ENCODE data around the gene ADRA2B. TPM values are rescaled to one million over a fixed set of nuclear protein-coding genes. Genes with fewer than 3 reads are reported as not detected.
"Not testable (repeated sequence)": the region's sequence is repeated elsewhere in the genome, so short reads cannot be mapped to it uniquely, and the experiment has no call there.

Gene ADRA2B
- total and polyA plus RNA-seq, 2 donors (not counting 1 experiment from before 2014, with no cell fraction given), result 0.27 to 0.46 TPM

- intact Hi-C loops (cut with micrococcal nuclease); POLR2A ChIA-PET; H3K27me3 ChIP-seq (replicated peaks in 1 of 4; ENCODE audit: control extremely low read depth in 1 of 4, control insufficient read depth in 3 of 4, insufficient read depth in 4 of 4, low read length in 3 of 4); H3K4me3 Mint-ChIP-seq; H3K9me3 ChIP-seq (ENCODE audit: control extremely low read depth in 1 of 3, control insufficient read depth in 2 of 3, insufficient read depth in 1 of 3, low read length in 2 of 3); H3K27ac Mint-ChIP-seq; H3K4me1 Mint-ChIP-seq; H3K9ac ChIP-seq (ENCODE audit: low read length); CTCF ChIA-PET; H3K36me3 ChIP-seq (replicated peaks in 1 of 2; ENCODE audit: control extremely low read depth in 1 of 2, control insufficient read depth in 1 of 2, extremely low read depth in 1 of 2, insufficient read depth in 2 of 2, low read length in 1 of 2); H3K4me3 ChIP-seq (ENCODE audit: control extremely low read depth in 1 of 5, extremely low read depth in 1 of 5, insufficient read depth in 1 of 5, low read depth in 2 of 5, low read length in 4 of 5); H3K4me1 ChIP-seq (ENCODE audit: control insufficient read depth in 2 of 2, insufficient read depth in 2 of 2, low read length in 2 of 2); H3K79me2 ChIP-seq (ENCODE audit: control insufficient read depth, insufficient read depth, low read length); H2AFZ ChIP-seq (ENCODE audit: insufficient read depth, low read depth, low read length, poor library complexity, severe bottlenecking); H3K4me2 ChIP-seq (replicated peaks; ENCODE audit: low read depth, low read length, poor library complexity, severe bottlenecking); H3K27ac ChIP-seq (ENCODE audit: low read length in 2 of 2); H4K20me1 ChIP-seq (ENCODE audit: control insufficient read depth, insufficient read depth, low read length, poor library complexity, severe bottlenecking); H3K9me3 Mint-ChIP-seq (ENCODE audit: insufficient read depth); H3K27me3 Mint-ChIP-seq: not testable (repeated sequence)
- DNase-seq (peak; percentile 7), ATAC-seq (ENCODE audit: low read depth) (peak; percentile 28)
- WGBS (ENCODE audit: insufficient coverage), result 89% methylated on average over 5 of the region's 12 CpGs
Measured at GRCh38 chr2:96063116-96063899, 53.1 kb downstream of the ADRA2B start.

Other genes with a start within 250 kb of the ADRA2B start
- 103 and 107 TPM in 2 replicates for gene ANKRD36C, start 124.7 kb downstream of the ADRA2B start, total RNA-seq
- gene ANKRD36C, start 124.7 kb downstream of the ADRA2B start, polyA plus RNA-seq, result 2.5 and 3.6 TPM in 2 replicates
- 2.5 and 3.6 TPM in 2 replicates for gene GPAT2, start 81.7 kb downstream of the ADRA2B start, total RNA-seq
- 0.99 and 11.7 TPM in 2 replicates for gene GPAT2, start 81.7 kb downstream of the ADRA2B start, polyA plus RNA-seq
- 0.41 and 0.59 TPM in 2 replicates for gene ASTL, start 21.9 kb upstream of the ADRA2B start, total RNA-seq
- gene ASTL, start 21.9 kb upstream of the ADRA2B start, polyA plus RNA-seq, result 0.15 and 1.1 TPM in 2 replicates
- 69.8 and 74.9 TPM in 2 replicates for gene DUSP2, start 28.9 kb upstream of the ADRA2B start, total RNA-seq
- 323 and 433 TPM in 2 replicates for gene DUSP2, start 28.9 kb upstream of the ADRA2B start, polyA plus RNA-seq
- gene STARD7, start 92.3 kb upstream of the ADRA2B start, total RNA-seq, result 132 and 133 TPM in 2 replicates
- 35.1 and 42.9 TPM in 2 replicates for gene STARD7, start 92.3 kb upstream of the ADRA2B start, polyA plus RNA-seq
- gene TMEM127, start 149.4 kb upstream of the ADRA2B start, total RNA-seq, result 48.0 and 48.5 TPM in 2 replicates
- 15.7 and 21.5 TPM in 2 replicates for gene TMEM127, start 149.4 kb upstream of the ADRA2B start, polyA plus RNA-seq
- 85.4 and 91.2 TPM in 2 replicates for gene CIAO1, start 149.7 kb upstream of the ADRA2B start, total RNA-seq
- gene CIAO1, start 149.7 kb upstream of the ADRA2B start, polyA plus RNA-seq, result 74.8 and 86.9 TPM in 2 replicates
- gene SNRNP200, start 189.0 kb upstream of the ADRA2B start, total RNA-seq, result 214 and 216 TPM in 2 replicates
- 198 and 211 TPM in 2 replicates for gene SNRNP200, start 189.0 kb upstream of the ADRA2B start, polyA plus RNA-seq
- 4.2 and 4.8 TPM in 2 replicates for gene ITPRIPL1, start 208.7 kb upstream of the ADRA2B start, total RNA-seq
- 1.8 and 2.6 TPM in 2 replicates for gene ITPRIPL1, start 208.7 kb upstream of the ADRA2B start, polyA plus RNA-seq
- gene NCAPH, start 219.2 kb upstream of the ADRA2B start, total RNA-seq, result 1.1 and 1.2 TPM in 2 replicates
- 0.52 and 0.84 TPM in 2 replicates for gene NCAPH, start 219.2 kb upstream of the ADRA2B start, polyA plus RNA-seq